ENCODE data around the gene DGKB.

GRCh38 chr7:14432924-14433323 lies 469.6 kb downstream of the DGKB start:
- TF ChIP-seq, protein P1, sequence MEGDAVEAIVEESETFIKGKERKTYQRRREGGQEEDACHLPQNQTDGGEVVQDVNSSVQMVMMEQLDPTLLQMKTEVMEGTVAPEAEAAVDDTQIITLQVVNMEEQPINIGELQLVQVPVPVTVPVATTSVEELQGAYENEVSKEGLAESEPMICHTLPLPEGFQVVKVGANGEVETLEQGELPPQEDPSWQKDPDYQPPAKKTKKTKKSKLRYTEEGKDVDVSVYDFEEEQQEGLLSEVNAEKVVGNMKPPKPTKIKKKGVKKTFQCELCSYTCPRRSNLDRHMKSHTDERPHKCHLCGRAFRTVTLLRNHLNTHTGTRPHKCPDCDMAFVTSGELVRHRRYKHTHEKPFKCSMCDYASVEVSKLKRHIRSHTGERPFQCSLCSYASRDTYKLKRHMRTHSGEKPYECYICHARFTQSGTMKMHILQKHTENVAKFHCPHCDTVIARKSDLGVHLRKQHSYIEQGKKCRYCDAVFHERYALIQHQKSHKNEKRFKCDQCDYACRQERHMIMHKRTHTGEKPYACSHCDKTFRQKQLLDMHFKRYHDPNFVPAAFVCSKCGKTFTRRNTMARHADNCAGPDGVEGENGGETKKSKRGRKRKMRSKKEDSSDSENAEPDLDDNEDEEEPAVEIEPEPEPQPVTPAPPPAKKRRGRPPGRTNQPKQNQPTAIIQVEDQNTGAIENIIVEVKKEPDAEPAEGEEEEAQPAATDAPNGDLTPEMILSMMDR (optimal IDR thresholded peaks at IDR 0.05 in 1 of 3, IDR thresholded peaks at IDR 0.05 in 1 of 3, conservative IDR thresholded peaks at IDR 0.05 in 1 of 3; ENCODE audit: extremely low read depth in 1 of 3, insufficient read depth in 2 of 3, low read length in 3 of 3): no peak
- no peak for TF ChIP-seq EZH2 (IDR thresholded peaks at IDR 0.05; ENCODE audit: low read length)

Measured in keratinocyte (primary cell).